ACC112 (cell line): ENCODE data around the gene RBM4B.

ENCODE experiments used
- H2AFZ ChIP-seq: fragments of 200-600 bp; sonication (generic); one replicate; pipeline ENCODE4 v1.6.0; 2017; ENCODE audit warnings: antibody characterized with exemption, low read length; ENCODE audit not compliant: unreplicated experiment
- H3K27ac ChIP-seq: fragments of 200-600 bp; sonication (generic); 2 replicates; pipeline ENCODE4 v1.5.1; 2014; ENCODE audit warnings: low read depth, mild to moderate bottlenecking, antibody characterized with exemption, low read length, moderate library complexity
- H3K27me3 ChIP-seq: fragments of 200-600 bp; sonication (generic); 2 replicates; pipeline ENCODE4 v1.6.1; 2014; ENCODE audit warnings: mild to moderate bottlenecking, antibody characterized with exemption, low read length, moderate library complexity, mixed read lengths; ENCODE audit not compliant: insufficient read depth
- H3K36me3 ChIP-seq: fragments of 200-600 bp; sonication (generic); 2 replicates; pipeline ENCODE4 v1.6.1; 2016; ENCODE audit warnings: mild to moderate bottlenecking, antibody characterized with exemption, low read length, moderate library complexity, mixed read lengths; ENCODE audit not compliant: insufficient read depth
- H3K4me1 ChIP-seq: fragments of 200-600 bp; sonication (generic); one replicate; pipeline ENCODE4 v1.6.1; 2016; ENCODE audit warnings: low read length, mixed read lengths; ENCODE audit not compliant: insufficient read depth, unreplicated experiment, control insufficient read depth
- H3K4me3 ChIP-seq: fragments of 200-600 bp; sonication (generic); 2 replicates; pipeline ENCODE4 v1.5.1; 2014; ENCODE audit warnings: mild to moderate bottlenecking, low read depth, low read length
- H3K79me2 ChIP-seq: fragments of 200-600 bp; sonication (generic); one replicate; pipeline ENCODE4 v1.6.0; 2016; ENCODE audit warnings: low read length; ENCODE audit not compliant: control insufficient read depth, unreplicated experiment, insufficient read depth

RBM4B gene

GRCh38 chr11:66694056-66694410, 16.3 kb upstream of the RBM4B start:
- Histone ChIP-seq H3K79me2 (no peaks in the 10 kb centered on the region), H3K27ac (no peak overlapping the region), H3K36me3 (no peaks in the 10 kb centered on the region), H3K27me3 (no peaks in the 10 kb centered on the region), H3K4me3 (no peak overlapping the region), H2AFZ (no peak overlapping the region), H3K4me1 (no peaks in the 10 kb centered on the region)

DNA sequence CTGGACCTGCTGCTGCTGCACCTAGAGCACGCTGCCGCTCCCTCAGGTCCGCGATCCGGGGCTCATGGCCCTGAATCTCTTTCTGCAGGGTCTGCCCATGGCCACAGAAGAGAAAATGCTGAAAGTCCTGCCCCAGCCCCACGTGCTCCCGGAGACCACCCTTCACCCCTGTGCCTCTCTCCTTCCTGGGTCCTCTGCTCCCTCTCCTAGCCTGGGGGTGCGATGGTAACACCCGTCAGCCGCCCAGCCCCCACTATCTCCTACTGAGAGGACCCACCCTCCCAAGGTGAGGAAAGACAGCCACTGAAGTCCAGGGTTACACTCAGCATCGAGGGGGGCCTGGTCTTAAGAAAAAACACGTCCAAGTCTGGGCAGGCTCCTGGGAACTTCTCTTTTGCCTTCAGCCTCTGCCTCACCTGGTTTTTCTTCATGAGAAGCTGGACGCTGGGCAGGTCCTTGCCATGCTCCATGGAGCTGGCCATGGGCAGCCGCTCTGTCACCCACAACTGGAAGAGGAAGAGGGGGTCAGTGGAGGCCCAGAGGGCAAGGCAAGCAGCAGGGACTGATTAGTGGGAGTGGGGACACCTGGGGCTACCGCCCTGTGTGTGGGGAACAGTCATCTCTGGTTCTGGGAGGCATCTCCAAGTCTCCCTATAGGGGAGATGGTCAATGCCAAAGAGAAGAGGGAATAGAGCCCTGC, 15.8 kb upstream of the RBM4B start:
- no peaks in the 10 kb centered on the region for H3K79me2 ChIP-seq
- H2AFZ ChIP-seq, result no peak overlapping the region
- no peaks in the 10 kb centered on the region for H3K36me3 ChIP-seq
- H3K4me3 ChIP-seq, result no peak overlapping the region
- no peak overlapping the region for H3K27ac ChIP-seq
- H3K4me1 ChIP-seq, result no peaks in the 10 kb centered on the region
- H3K27me3 ChIP-seq, result no peaks in the 10 kb centered on the region

GRCh38 chr11:66692871-66693331, 15.2 kb upstream of the RBM4B start:
- H3K79me2 ChIP-seq, result no peaks in the 10 kb centered on the region
- no peak overlapping the region for H2AFZ ChIP-seq
- no peaks in the 10 kb centered on the region for H3K27me3 ChIP-seq
- no peak overlapping the region for H3K4me3 ChIP-seq
- no peaks in the 10 kb centered on the region for H3K4me1 ChIP-seq
- H3K27ac ChIP-seq, result no peak overlapping the region
- H3K36me3 ChIP-seq, result no peaks in the 10 kb centered on the region

GRCh38 chr11:66692446-66692845, 14.8 kb upstream of the RBM4B start:
- Histone ChIP-seq H3K27me3 (no peaks in the 10 kb centered on the region), H3K27ac (no peak overlapping the region), H3K4me1 (no peaks in the 10 kb centered on the region), H3K36me3 (no peaks in the 10 kb centered on the region), H2AFZ (no peak overlapping the region), H3K79me2 (no peaks in the 10 kb centered on the region), H3K4me3 (no peak overlapping the region)

DNA sequence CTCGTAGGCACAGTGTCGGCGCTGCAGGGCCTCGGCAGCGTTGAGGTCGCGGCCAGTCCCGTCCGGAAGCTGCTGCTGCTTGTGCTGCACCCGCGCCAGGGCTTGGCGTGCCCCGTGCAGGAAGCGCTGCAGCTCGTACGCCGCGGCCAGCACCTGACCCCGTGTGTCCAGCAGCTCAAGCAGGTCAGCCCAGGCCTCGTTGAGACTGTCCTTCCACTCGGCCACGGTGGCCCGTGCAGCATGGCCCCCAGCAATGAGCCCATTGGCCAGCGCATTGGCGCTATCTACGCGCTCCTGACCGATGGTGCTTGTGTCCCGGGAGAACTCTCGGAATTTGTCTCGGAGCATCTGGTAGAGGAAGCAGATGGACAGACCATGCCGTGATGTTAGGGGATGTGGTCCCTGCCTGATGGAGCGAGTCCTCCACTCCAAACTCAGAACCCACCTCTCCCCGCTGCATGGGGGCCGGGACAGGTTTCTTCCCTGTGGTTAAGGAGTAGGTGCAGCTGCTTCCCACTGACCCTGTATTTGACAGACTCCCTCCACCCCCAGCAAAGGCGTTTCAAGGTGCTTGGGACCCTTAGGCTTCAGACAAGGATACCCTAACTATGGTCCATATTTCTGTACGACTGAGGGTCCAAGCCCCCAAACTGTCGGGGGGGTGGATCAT, 13.8 kb upstream of the RBM4B start:
- Histone ChIP-seq H3K79me2 (no peaks in the 10 kb centered on the region), H3K36me3 (no peaks in the 10 kb centered on the region), H2AFZ (no peak overlapping the region), H3K27me3 (no peaks in the 10 kb centered on the region), H3K27ac (no peak overlapping the region), H3K4me3 (no peak overlapping the region), H3K4me1 (no peaks in the 10 kb centered on the region)

GRCh38 chr11:66689661-66690590, 12.2 kb upstream of the RBM4B start:
- no peaks in the 10 kb centered on the region for H3K27me3 ChIP-seq
- H3K4me3 ChIP-seq, result no peak overlapping the region
- no peaks in the 10 kb centered on the region for H3K4me1 ChIP-seq
- no peak overlapping the region for H3K27ac ChIP-seq
- H2AFZ ChIP-seq, result no peak overlapping the region
- H3K36me3 ChIP-seq, result no peaks in the 10 kb centered on the region
- H3K79me2 ChIP-seq, result no peaks in the 10 kb centered on the region

GRCh38 chr11:66688561-66689534, 11.2 kb upstream of the RBM4B start:
- Histone ChIP-seq H3K36me3 (no peaks in the 10 kb centered on the region), H2AFZ (no peak overlapping the region), H3K27ac (no peak overlapping the region)

DNA sequence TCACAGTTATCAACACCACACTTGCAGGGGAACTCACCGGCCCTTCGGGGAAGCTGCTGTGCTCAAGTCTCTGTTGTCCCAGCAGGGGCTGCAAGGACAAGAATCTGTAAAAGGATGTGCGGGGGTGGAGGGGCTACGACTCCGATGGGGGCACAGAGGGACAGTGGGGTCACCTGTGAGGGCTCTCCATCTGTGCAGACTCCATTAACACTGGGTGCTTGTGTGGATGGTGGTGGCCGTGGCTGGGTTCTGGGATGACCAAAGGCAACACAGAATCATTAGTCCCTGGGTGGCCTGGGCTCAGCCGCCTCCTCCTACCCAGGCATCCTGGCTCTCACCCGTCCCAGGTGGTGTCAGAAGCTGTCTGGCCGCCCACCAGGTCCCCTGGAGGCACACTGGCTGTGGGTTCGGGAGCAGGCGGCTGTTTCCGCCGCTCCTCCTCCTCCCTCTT, 10.2 kb upstream of the RBM4B start:
- no peak overlapping the region for H3K27ac ChIP-seq
- H3K4me3 ChIP-seq, result no peak overlapping the region
- no peaks in the 10 kb centered on the region for H3K36me3 ChIP-seq
- no peaks in the 10 kb centered on the region for H3K79me2 ChIP-seq
- no peaks in the 10 kb centered on the region for H3K27me3 ChIP-seq
- no peak overlapping the region for H2AFZ ChIP-seq
- H3K4me1 ChIP-seq, result no peaks in the 10 kb centered on the region

More at GRCh38 chr11:66688561-66689534, 11.2 kb upstream of the RBM4B start:
- Histone ChIP-seq H3K4me3 (no peak overlapping the region), H3K79me2 (no peaks in the 10 kb centered on the region), H3K4me1 (no peaks in the 10 kb centered on the region), H3K27me3 (no peaks in the 10 kb centered on the region)

GRCh38 chr11:66686801-66687750, 9.4 kb upstream of the RBM4B start:
- no peak overlapping the region for H3K27ac ChIP-seq
- no peak overlapping the region for H2AFZ ChIP-seq
- no peaks in the 10 kb centered on the region for H3K79me2 ChIP-seq
- H3K27me3 ChIP-seq, result no peaks in the 10 kb centered on the region
- H3K4me3 ChIP-seq, result no peak overlapping the region
- H3K36me3 ChIP-seq, result no peaks in the 10 kb centered on the region
- H3K4me1 ChIP-seq, result no peaks in the 10 kb centered on the region
